ENCODE data around the gene RIPOR2.

GRCh38 chr6:24930431-24930871, 5.3 kb downstream of the RIPOR2 start:
- TF ChIP-seq, protein P1, sequence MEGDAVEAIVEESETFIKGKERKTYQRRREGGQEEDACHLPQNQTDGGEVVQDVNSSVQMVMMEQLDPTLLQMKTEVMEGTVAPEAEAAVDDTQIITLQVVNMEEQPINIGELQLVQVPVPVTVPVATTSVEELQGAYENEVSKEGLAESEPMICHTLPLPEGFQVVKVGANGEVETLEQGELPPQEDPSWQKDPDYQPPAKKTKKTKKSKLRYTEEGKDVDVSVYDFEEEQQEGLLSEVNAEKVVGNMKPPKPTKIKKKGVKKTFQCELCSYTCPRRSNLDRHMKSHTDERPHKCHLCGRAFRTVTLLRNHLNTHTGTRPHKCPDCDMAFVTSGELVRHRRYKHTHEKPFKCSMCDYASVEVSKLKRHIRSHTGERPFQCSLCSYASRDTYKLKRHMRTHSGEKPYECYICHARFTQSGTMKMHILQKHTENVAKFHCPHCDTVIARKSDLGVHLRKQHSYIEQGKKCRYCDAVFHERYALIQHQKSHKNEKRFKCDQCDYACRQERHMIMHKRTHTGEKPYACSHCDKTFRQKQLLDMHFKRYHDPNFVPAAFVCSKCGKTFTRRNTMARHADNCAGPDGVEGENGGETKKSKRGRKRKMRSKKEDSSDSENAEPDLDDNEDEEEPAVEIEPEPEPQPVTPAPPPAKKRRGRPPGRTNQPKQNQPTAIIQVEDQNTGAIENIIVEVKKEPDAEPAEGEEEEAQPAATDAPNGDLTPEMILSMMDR (IDR thresholded peaks at IDR 0.05 in 2 of 3, conservative IDR thresholded peaks at IDR 0.05 in 1 of 3; ENCODE audit: control insufficient read depth in 2 of 3, extremely low read depth in 1 of 3, insufficient read depth in 1 of 3, low read depth in 3 of 3, low read length in 3 of 3) = no peak
- TF ChIP-seq SMAD1 (IDR thresholded peaks at IDR 0.05; ENCODE audit: low read depth, partially characterized antibody) = no peak
- no peak for TF ChIP-seq EZH2 (IDR thresholded peaks at IDR 0.05; ENCODE audit: borderline replicate concordance, control insufficient read depth, low read depth, low read length)
- TF ChIP-seq RFX5 (IDR thresholded peaks at IDR 0.05; ENCODE audit: low read depth, low read length) = no peak
- no peak for TF ChIP-seq POLR2A (IDR thresholded peaks at IDR 0.05; ENCODE audit: low read depth, low read length)
- TF ChIP-seq PAX8 (IDR thresholded peaks at IDR 0.05) = no peak
- no peak for TF ChIP-seq RAD21 (IDR thresholded peaks at IDR 0.05; ENCODE audit: insufficient read depth, low read depth, low read length)
- no peak for TF ChIP-seq RAD51 (IDR thresholded peaks at IDR 0.05)
- TF ChIP-seq EP300 (IDR thresholded peaks at IDR 0.05; ENCODE audit: borderline replicate concordance in 1 of 2, control insufficient read depth in 1 of 2, low read depth in 2 of 2, low read length in 2 of 2) = no peak
- TF ChIP-seq SMC3 (IDR thresholded peaks at IDR 0.05; ENCODE audit: borderline replicate concordance, low read length) = no peak
- TF ChIP-seq, protein P2, sequence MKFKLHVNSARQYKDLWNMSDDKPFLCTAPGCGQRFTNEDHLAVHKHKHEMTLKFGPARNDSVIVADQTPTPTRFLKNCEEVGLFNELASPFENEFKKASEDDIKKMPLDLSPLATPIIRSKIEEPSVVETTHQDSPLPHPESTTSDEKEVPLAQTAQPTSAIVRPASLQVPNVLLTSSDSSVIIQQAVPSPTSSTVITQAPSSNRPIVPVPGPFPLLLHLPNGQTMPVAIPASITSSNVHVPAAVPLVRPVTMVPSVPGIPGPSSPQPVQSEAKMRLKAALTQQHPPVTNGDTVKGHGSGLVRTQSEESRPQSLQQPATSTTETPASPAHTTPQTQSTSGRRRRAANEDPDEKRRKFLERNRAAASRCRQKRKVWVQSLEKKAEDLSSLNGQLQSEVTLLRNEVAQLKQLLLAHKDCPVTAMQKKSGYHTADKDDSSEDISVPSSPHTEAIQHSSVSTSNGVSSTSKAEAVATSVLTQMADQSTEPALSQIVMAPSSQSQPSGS (IDR thresholded peaks at IDR 0.05; ENCODE audit: low read length) = no peak
